Keratinocyte (primary cell): ENCODE data around the gene GDF9.

Source experiments
- EZH2 ChIP-seq: IDR thresholded peaks from one replicate; pipeline ENCODE4 v1.6.1; 2012; ENCODE audit warnings: inconsistent platforms, mild to moderate bottlenecking, low read length, moderate library complexity
- TF ChIP-seq, protein P1 (sequence below), 3 experiments: IDR thresholded peaks in 1 of 3; conservative IDR thresholded peaks in 1 of 3; optimal IDR thresholded peaks in 1 of 3; 2 replicates in 2 of 3; 3 replicates in 1 of 3; pipeline versions ENCODE3 to v1.5.1; 2011; ENCODE audit warnings: low read length in 3 of 3, mild to moderate bottlenecking in 3 of 3, moderate library complexity in 2 of 3, control low read depth in 1 of 3, inconsistent platforms in 1 of 3; ENCODE audit not compliant: insufficient read depth in 2 of 3; ENCODE audit errors: extremely low read depth in 1 of 3

- no peak for TF ChIP-seq EZH2
- TF ChIP-seq, protein P1, sequence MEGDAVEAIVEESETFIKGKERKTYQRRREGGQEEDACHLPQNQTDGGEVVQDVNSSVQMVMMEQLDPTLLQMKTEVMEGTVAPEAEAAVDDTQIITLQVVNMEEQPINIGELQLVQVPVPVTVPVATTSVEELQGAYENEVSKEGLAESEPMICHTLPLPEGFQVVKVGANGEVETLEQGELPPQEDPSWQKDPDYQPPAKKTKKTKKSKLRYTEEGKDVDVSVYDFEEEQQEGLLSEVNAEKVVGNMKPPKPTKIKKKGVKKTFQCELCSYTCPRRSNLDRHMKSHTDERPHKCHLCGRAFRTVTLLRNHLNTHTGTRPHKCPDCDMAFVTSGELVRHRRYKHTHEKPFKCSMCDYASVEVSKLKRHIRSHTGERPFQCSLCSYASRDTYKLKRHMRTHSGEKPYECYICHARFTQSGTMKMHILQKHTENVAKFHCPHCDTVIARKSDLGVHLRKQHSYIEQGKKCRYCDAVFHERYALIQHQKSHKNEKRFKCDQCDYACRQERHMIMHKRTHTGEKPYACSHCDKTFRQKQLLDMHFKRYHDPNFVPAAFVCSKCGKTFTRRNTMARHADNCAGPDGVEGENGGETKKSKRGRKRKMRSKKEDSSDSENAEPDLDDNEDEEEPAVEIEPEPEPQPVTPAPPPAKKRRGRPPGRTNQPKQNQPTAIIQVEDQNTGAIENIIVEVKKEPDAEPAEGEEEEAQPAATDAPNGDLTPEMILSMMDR (optimal IDR thresholded peaks at IDR 0.05 in 1 of 3, IDR thresholded peaks at IDR 0.05 in 1 of 3, conservative IDR thresholded peaks at IDR 0.05 in 1 of 3; ENCODE audit: extremely low read depth in 1 of 3, insufficient read depth in 2 of 3, low read length in 3 of 3) = no peak
Observed at GRCh38 chr5:132817011-132817410, 49.3 kb downstream of the GDF9 start.
